Erythroblast (primary cell): ENCODE results near the gene GNAO1.
"Not testable (repeated sequence)": the region's sequence is repeated elsewhere in the genome, so short reads cannot be mapped to it uniquely, and the experiment has no call there.

Source experiments
- GATA1 ChIP-seq: IDR thresholded peaks from 2 replicates; pipeline ENCODE4 v1.6.1; 2011; ENCODE audit warnings: low read depth, mild to moderate bottlenecking, control low read depth, low read length, moderate library complexity
- POLR2A ChIP-seq: IDR thresholded peaks from 2 replicates; pipeline ENCODE4 v1.6.1; 2011; ENCODE audit warnings: mild to moderate bottlenecking, low read length

GRCh38 chr16:56375792-56376191 lies 184.5 kb downstream of the GNAO1 start:
- TF ChIP-seq POLR2A, GATA1: not testable (repeated sequence)
